HG03520 (cell line): Measurements from ENCODE around the gene DOP1A.
A peak's percentile ranks its signal among the peaks of the same experiment; 100 is the strongest.

Experiments used
- ATAC-seq: cut with Tn5 transposase; IDR thresholded peaks from one replicate; pipeline ENCODE4 v1.9.1; 2021; ENCODE audit warnings: mild to moderate bottlenecking, moderate library complexity; ENCODE audit not compliant: unreplicated experiment

Gene DOP1A

GRCh38 chr6:83071023-83071422 is 3.6 kb downstream of the DOP1A start:
- ATAC-seq, result peak; percentile 50

- ATAC-seq, result no peak
Measured at GRCh38 chr6:83071707-83072106, 4.2 kb downstream of the DOP1A start.

GRCh38 chr6:83072726-83073125 is 5.3 kb downstream of the DOP1A start:
- no peak for ATAC-seq

- no peak for ATAC-seq
Measured at GRCh38 chr6:83073615-83074014, 6.1 kb downstream of the DOP1A start.

- no peak for ATAC-seq
Measured at GRCh38 chr6:83083476-83083875, 16.0 kb downstream of the DOP1A start.

- peak; percentile 99 for ATAC-seq
Measured at GRCh38 chr6:83086751-83087150, 19.3 kb downstream of the DOP1A start.

GRCh38 chr6:83092756-83093399 is 25.4 kb downstream of the DOP1A start:
- ATAC-seq, result no peak

- no peak for ATAC-seq
Measured at GRCh38 chr6:83096791-83097190, 29.3 kb downstream of the DOP1A start.

GRCh38 chr6:83097204-83097603 is 29.7 kb downstream of the DOP1A start:
- no peak for ATAC-seq

GRCh38 chr6:83097675-83098074 is 30.2 kb downstream of the DOP1A start:
- ATAC-seq, result no peak

GRCh38 chr6:83098589-83098988 is 31.1 kb downstream of the DOP1A start:
- no peak for ATAC-seq

- ATAC-seq, result no peak
Measured at GRCh38 chr6:83108378-83108777, 40.9 kb downstream of the DOP1A start.

GRCh38 chr6:83113258-83113657 is 45.8 kb downstream of the DOP1A start:
- ATAC-seq, result no peak

- no peak for ATAC-seq
Measured at GRCh38 chr6:83114164-83114563, 46.7 kb downstream of the DOP1A start.

GRCh38 chr6:83117802-83118201 is 50.3 kb downstream of the DOP1A start:
- ATAC-seq, result no peak

GRCh38 chr6:83119742-83120300 is 52.4 kb downstream of the DOP1A start:
- no peak for ATAC-seq

GRCh38 chr6:83124553-83124952 is 57.1 kb downstream of the DOP1A start:
- no peak for ATAC-seq

- no peak for ATAC-seq
Measured at GRCh38 chr6:83125425-83125824, 58.0 kb downstream of the DOP1A start.

- no peak for ATAC-seq
Measured at GRCh38 chr6:83126223-83126622, 58.8 kb downstream of the DOP1A start.

- ATAC-seq, result no peak
Measured at GRCh38 chr6:83126807-83127206, 59.3 kb downstream of the DOP1A start.

GRCh38 chr6:83127258-83127657 is 59.8 kb downstream of the DOP1A start:
- no peak for ATAC-seq

GRCh38 chr6:83127976-83128375 is 60.5 kb downstream of the DOP1A start:
- ATAC-seq, result no peak

GRCh38 chr6:83132121-83132520 is 64.7 kb downstream of the DOP1A start:
- no peak for ATAC-seq
